Activated naive CD4-positive, alpha-beta T cell treated with anti-CD3 and anti-CD28 coated beads for 36 hours (primary cell): Measurements from ENCODE around the gene PDXK. TPM values are rescaled to one million over a fixed set of nuclear protein-coding genes. Genes with fewer than 3 reads are reported as not detected.

Experiments
- CTCF ChIA-PET: fragments of 350-600 bp; sonication (Branson Sonifier 250); formaldehyde crosslinking; loops from one replicate; lab custom pipeline; 2021; ENCODE audit warnings: antibody characterized with exemption; lab: Charles Lee
- DNase-seq: peaks from one replicate; pipeline ENCODE4 v3.0.0-alpha.2; 2020
- H3K27ac Mint-ChIP-seq: one replicate; pipeline ENCODE4 v1.8.0; 2021; ENCODE audit warnings: mild to moderate bottlenecking, mixed read lengths
- H3K27me3 Mint-ChIP-seq: one replicate; pipeline ENCODE4 v1.8.0; 2021; ENCODE audit warnings: low read depth, mixed read lengths
- H3K36me3 Mint-ChIP-seq: one replicate; pipeline ENCODE4 v1.8.0; 2021; ENCODE audit warnings: low read depth, mixed read lengths
- H3K4me1 Mint-ChIP-seq: one replicate; pipeline ENCODE4 v1.8.0; 2021; ENCODE audit warnings: low read depth, mixed read lengths
- H3K4me3 Mint-ChIP-seq: one replicate; pipeline ENCODE4 v1.8.0; 2021; ENCODE audit warnings: mild to moderate bottlenecking, moderate library complexity, mixed read lengths
- H3K9me3 Mint-ChIP-seq: one replicate; pipeline ENCODE4 v1.8.0; 2021; ENCODE audit warnings: mixed read lengths
- intact Hi-C: fragments of 100-400 bp; cut with micrococcal nuclease; formaldehyde crosslinking; loops from one replicate; pipeline ENCODE4 v1.15.1; 2023
- total RNA-seq, 2 experiments: library from RNA; stranded (reverse); gene quantifications; one replicate each; pipeline ENCODE4 v1.2.3, GENCODE V29; 2021

PDXK gene
- total RNA-seq, 2 experiments from 2014 or later: 125 to 133 TPM

GRCh38 chr21:43775190-43775589, 56.3 kb downstream of the PDXK start:
- Mint-ChIP-seq H3K27ac (peak overlapping the region; percentile 51), H3K4me1 (peaks cover 36% of the 10 kb centered on the region), H3K36me3 (peaks cover 4% of the 10 kb centered on the region), H3K9me3 (no peaks in the 10 kb centered on the region), H3K4me3 (peak overlapping the region; percentile 80), H3K27me3 (no peaks in the 10 kb centered on the region)
- CTCF ChIA-PET: interaction anchor here (0.6 to 0.9 kb wide), 2 partner anchors 14 to 88 kb away, joined by 3 to 5 read pairs; partner anchors contain the start of gene RRP1
- DNase-seq: no peak
- intact Hi-C loops: loop anchor here (5.0 to 10.0 kb wide), 3 partner anchors 53 to 1250 kb away; partner anchors contain the start of genes HSF2BP and RRP1B

- H3K36me3 Mint-ChIP-seq: peaks cover 4% of the 10 kb centered on the region
- CTCF ChIA-PET: no interaction called here
- H3K4me3 Mint-ChIP-seq: peak within 1 kb of the TSS; percentile 80
- intact Hi-C loops: loop anchor here (1.0 to 10.0 kb wide), 4 partner anchors 13 to 1251 kb away; partner anchors contain the start of genes HSF2BP, RRP1 and RRP1B
- no peaks in the 10 kb centered on the region for H3K27me3 Mint-ChIP-seq
- peak within 1 kb of the TSS; percentile 51 for H3K27ac Mint-ChIP-seq
- peaks cover 38% of the 10 kb centered on the region for H3K4me1 Mint-ChIP-seq
- peak; percentile 85 for DNase-seq
- H3K9me3 Mint-ChIP-seq: no peaks in the 10 kb centered on the region
These were observed 57.0 kb downstream of the PDXK start, which contains the start of gene CSTB for GRCh38 chr21:43775795-43776430. CSTB (minus strand) TSS chr21:43776308; CDS start chr21:43776269, 39 bp downstream.

GRCh38 chr21:43777953-43778352, 59.0 kb downstream of the PDXK start:
- peaks cover 2% of the 10 kb centered on the region for H3K36me3 Mint-ChIP-seq
- DNase-seq: no peak
- peaks cover 45% of the 10 kb centered on the region for H3K4me1 Mint-ChIP-seq
- H3K27ac Mint-ChIP-seq: no peak overlapping the region
- H3K9me3 Mint-ChIP-seq: no peaks in the 10 kb centered on the region
- peak overlapping the region; percentile 80 for H3K4me3 Mint-ChIP-seq
- intact Hi-C loops: loop anchor here (5.0 to 10.0 kb wide), 3 partner anchors 56 to 1253 kb away; partner anchors contain the start of genes HSF2BP and RRP1B
- H3K27me3 Mint-ChIP-seq: no peaks in the 10 kb centered on the region
- CTCF ChIA-PET: no interaction called here

- H3K4me3 Mint-ChIP-seq: peak overlapping the region; percentile 26
- H3K9me3 Mint-ChIP-seq: no peaks in the 10 kb centered on the region
- peak; percentile 36 for DNase-seq
- H3K36me3 Mint-ChIP-seq: peaks cover 2% of the 10 kb centered on the region
- H3K27ac Mint-ChIP-seq: peak overlapping the region; percentile 7
- H3K27me3 Mint-ChIP-seq: no peaks in the 10 kb centered on the region
- intact Hi-C loops: loop anchor here (5.0 to 10.0 kb wide), 3 partner anchors 56 to 1254 kb away; partner anchors contain the start of genes HSF2BP and RRP1B
- H3K4me1 Mint-ChIP-seq: peaks cover 53% of the 10 kb centered on the region
- CTCF ChIA-PET: no interaction called here
These were observed 59.8 kb downstream of the PDXK start for GRCh38 chr21:43778469-43779335.

GRCh38 chr21:43779660-43780059, 60.7 kb downstream of the PDXK start:
- Mint-ChIP-seq H3K27me3 (no peaks in the 10 kb centered on the region), H3K4me3 (no peak overlapping the region), H3K36me3 (no peaks in the 10 kb centered on the region), H3K27ac (no peak overlapping the region), H3K4me1 (peaks cover 52% of the 10 kb centered on the region), H3K9me3 (no peaks in the 10 kb centered on the region)
- intact Hi-C loops: loop anchor here (5.0 to 10.0 kb wide), 4 partner anchors 57 to 1255 kb away; partner anchors contain the start of genes HSF2BP and RRP1B
- CTCF ChIA-PET: interaction anchor here (0.8 to 1.1 kb wide), 2 partner anchors 8 to 11 kb away, joined by 3 to 6 read pairs; partner anchors contain the start of gene RRP1
- no peak for DNase-seq

GRCh38 chr21:43781846-43782245, 62.9 kb downstream of the PDXK start:
- CTCF ChIA-PET: no interaction called here
- intact Hi-C loops: loop anchor here (5.0 kb wide), 1 partner anchor 110 kb away; no protein-coding TSS in a partner anchor
- Mint-ChIP-seq H3K36me3 (no peaks in the 10 kb centered on the region), H3K27ac (peak overlapping the region; percentile 92), H3K4me3 (no peak overlapping the region), H3K9me3 (no peaks in the 10 kb centered on the region), H3K4me1 (peaks cover 43% of the 10 kb centered on the region), H3K27me3 (no peaks in the 10 kb centered on the region)
- no peak for DNase-seq

- intact Hi-C loops: loop anchor here (5.0 kb wide), 1 partner anchor 110 kb away; no protein-coding TSS in a partner anchor
These were observed 63.6 kb downstream of the PDXK start for GRCh38 chr21:43782431-43783097.

GRCh38 chr21:43783098-43783700, 64.3 kb downstream of the PDXK start:
- Mint-ChIP-seq H3K4me1 (peaks cover 37% of the 10 kb centered on the region), H3K9me3 (no peaks in the 10 kb centered on the region), H3K27ac (peak overlapping the region; percentile 92), H3K27me3 (no peaks in the 10 kb centered on the region), H3K4me3 (no peak overlapping the region), H3K36me3 (no peaks in the 10 kb centered on the region)
- intact Hi-C loops: loop anchor here (5.0 kb wide), 1 partner anchor 109 kb away; no protein-coding TSS in a partner anchor
- peak; percentile 31 for DNase-seq
- CTCF ChIA-PET: no interaction called here

More at GRCh38 chr21:43782431-43783097, 63.6 kb downstream of the PDXK start:
- Mint-ChIP-seq H3K36me3 (no peaks in the 10 kb centered on the region), H3K4me1 (peaks cover 41% of the 10 kb centered on the region), H3K4me3 (peak overlapping the region; percentile 2), H3K27ac (peak overlapping the region; percentile 92), H3K9me3 (no peaks in the 10 kb centered on the region), H3K27me3 (no peaks in the 10 kb centered on the region)
- peak; percentile 45 for DNase-seq
- CTCF ChIA-PET: no interaction called here

GRCh38 chr21:43785134-43785533, 66.2 kb downstream of the PDXK start:
- no peaks in the 10 kb centered on the region for H3K9me3 Mint-ChIP-seq

GRCh38 chr21:43786300-43786806, 67.4 kb downstream of the PDXK start:
- no peak overlapping the region for H3K4me3 Mint-ChIP-seq
- CTCF ChIA-PET: no interaction called here
- H3K36me3 Mint-ChIP-seq: peaks cover 10% of the 10 kb centered on the region
- intact Hi-C loops: no loop called here
- no peaks in the 10 kb centered on the region for H3K9me3 Mint-ChIP-seq
- H3K27me3 Mint-ChIP-seq: no peaks in the 10 kb centered on the region
- H3K4me1 Mint-ChIP-seq: peaks cover 33% of the 10 kb centered on the region
- no peak for DNase-seq
- H3K27ac Mint-ChIP-seq: no peak overlapping the region

More at GRCh38 chr21:43785134-43785533, 66.2 kb downstream of the PDXK start:
- Mint-ChIP-seq H3K4me3 (no peak overlapping the region), H3K4me1 (peaks cover 27% of the 10 kb centered on the region), H3K27me3 (no peaks in the 10 kb centered on the region), H3K27ac (no peak overlapping the region), H3K36me3 (peaks cover 4% of the 10 kb centered on the region)
- no peak for DNase-seq
- CTCF ChIA-PET: no interaction called here
- intact Hi-C loops: no loop called here

GRCh38 chr21:43786807-43787440, 68.0 kb downstream of the PDXK start:
- Mint-ChIP-seq H3K9me3 (no peaks in the 10 kb centered on the region), H3K4me3 (no peak overlapping the region), H3K4me1 (peaks cover 34% of the 10 kb centered on the region), H3K27ac (no peak overlapping the region), H3K36me3 (peaks cover 13% of the 10 kb centered on the region), H3K27me3 (no peaks in the 10 kb centered on the region)
- no peak for DNase-seq
- intact Hi-C loops: no loop called here
- CTCF ChIA-PET: no interaction called here
